ENCODE data around the gene USP17L22.
"Not testable (repeated sequence)": the region's sequence is repeated elsewhere in the genome, so short reads cannot be mapped to it uniquely, and the experiment has no call there.

USP17L22 gene

GRCh38 chr4:9267319-9267718 lies at the start of gene USP17L22:
Gene USP17L22 (plus strand): TSS chr4:9267619. CDS start chr4:9267619, 0 bp downstream.
- not testable (repeated sequence) for DNase-seq

GRCh38 chr4:9219852-9220251 lies 47.6 kb upstream of the USP17L22 start, which contains the start of gene USP17L12:
Gene USP17L12 (plus strand): TSS chr4:9220152. CDS start chr4:9220152, 0 bp downstream.
- DNase-seq: not testable (repeated sequence)

- DNase-seq: not testable (repeated sequence)
Measured at GRCh38 chr4:9224596-9224995, 42.8 kb upstream of the USP17L22 start, which contains the start of gene USP17L13. Gene USP17L13 (plus strand): TSS chr4:9224896. CDS start chr4:9224896, 0 bp downstream.

GRCh38 chr4:9230249-9230648 lies 37.2 kb upstream of the USP17L22 start:
- not testable (repeated sequence) for DNase-seq

GRCh38 chr4:9234085-9234484 lies 33.3 kb upstream of the USP17L22 start, which contains the start of gene USP17L15:
Gene USP17L15 (plus strand): TSS chr4:9234385. CDS start chr4:9234385, 0 bp downstream.
- DNase-seq: not testable (repeated sequence)

- not testable (repeated sequence) for DNase-seq
Measured at GRCh38 chr4:9238461-9238860, 29.0 kb upstream of the USP17L22 start.

- not testable (repeated sequence) for DNase-seq
Measured at GRCh38 chr4:9243579-9243978, 23.8 kb upstream of the USP17L22 start, which contains the start of gene USP17L17. Gene USP17L17 (plus strand): TSS chr4:9243879. CDS start chr4:9243879, 0 bp downstream.

- DNase-seq: not testable (repeated sequence)
Measured at GRCh38 chr4:9247953-9248680, 19.3 kb upstream of the USP17L22 start, which contains the start of gene USP17L18. Gene USP17L18 (plus strand): TSS chr4:9248630. CDS start chr4:9248630, 0 bp downstream.

GRCh38 chr4:9253078-9253477 lies 14.3 kb upstream of the USP17L22 start, which contains the start of gene USP17L19:
Gene USP17L19 (plus strand): TSS chr4:9253378. CDS start chr4:9253378, 0 bp downstream.
- DNase-seq: not testable (repeated sequence)

- DNase-seq: not testable (repeated sequence)
Measured at GRCh38 chr4:9257824-9258223, 9.6 kb upstream of the USP17L22 start, which contains the start of gene USP17L20. Gene USP17L20 (plus strand): TSS chr4:9258124. CDS start chr4:9258124, 0 bp downstream.

GRCh38 chr4:9262572-9262971 lies 4.8 kb upstream of the USP17L22 start, which contains the start of gene USP17L21:
Gene USP17L21 (plus strand): TSS chr4:9262872. CDS start chr4:9262872, 0 bp downstream.
- not testable (repeated sequence) for DNase-seq

- not testable (repeated sequence) for DNase-seq
Measured at GRCh38 chr4:9271719-9272118, 4.3 kb downstream of the USP17L22 start.

Measured in bone marrow (tissue), 2 donors.